ENCODE data around the gene ME3. TPM values are rescaled to one million over a fixed set of nuclear protein-coding genes. Genes with fewer than 3 reads are reported as not detected.
A peak's percentile ranks its signal among the peaks of the same experiment; 100 is the strongest.

The ME3 gene
- 30.4 TPM for total RNA-seq
- long read RNA-seq, transcript ME3-202 (14 exons, 2,240 nt) = major isoform, 64 of 128 reads
- long read RNA-seq, transcript ME3-212 (15 exons, 2,311 nt) = minor isoform, 18 of 128 reads
- long read RNA-seq, partial matches to known transcripts = 7 of 128 reads
- long read RNA-seq, other reads (novel, unspliced or antisense) = 39 of 128 reads

DNA sequence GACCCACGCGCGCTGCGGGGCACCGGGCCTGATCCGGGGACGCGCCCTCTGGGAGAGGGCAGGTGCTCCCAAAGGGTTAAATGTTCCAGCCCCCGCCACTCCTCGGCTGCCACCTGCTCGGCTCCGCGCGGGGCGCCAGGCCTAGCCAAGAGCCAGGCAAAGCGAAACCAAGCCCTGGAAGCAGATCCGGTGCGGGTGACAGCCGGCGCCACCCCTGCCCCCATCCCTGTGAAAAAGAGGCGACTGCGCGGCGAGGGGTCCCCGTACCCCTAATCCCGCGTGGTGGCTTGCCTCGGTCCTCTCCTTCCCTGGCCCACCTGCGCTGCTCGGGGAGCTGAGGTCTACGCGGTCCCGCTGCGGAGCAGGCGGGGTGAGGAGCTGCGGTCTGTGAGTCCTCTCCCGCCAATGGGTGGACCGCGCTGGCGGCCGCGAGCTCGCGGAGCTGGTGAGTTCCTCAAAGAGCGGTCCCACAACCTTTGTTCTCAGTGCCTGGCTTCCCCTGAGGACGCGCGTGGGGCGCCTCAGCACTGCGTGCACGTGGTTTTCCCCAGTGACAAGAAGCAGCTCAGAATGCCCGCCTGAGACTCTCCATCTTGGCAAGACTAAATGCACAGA is at the start of gene ME3:
TSS of gene ME3 (minus strand) at position 610 of the 615 bp plus-strand sequence.
- intact Hi-C loops (cut with DNase I) = no loop called here
- peak; percentile 81 for DNase-seq
- ATAC-seq (ENCODE audit: poor library complexity) = peak; percentile 81

DNA sequence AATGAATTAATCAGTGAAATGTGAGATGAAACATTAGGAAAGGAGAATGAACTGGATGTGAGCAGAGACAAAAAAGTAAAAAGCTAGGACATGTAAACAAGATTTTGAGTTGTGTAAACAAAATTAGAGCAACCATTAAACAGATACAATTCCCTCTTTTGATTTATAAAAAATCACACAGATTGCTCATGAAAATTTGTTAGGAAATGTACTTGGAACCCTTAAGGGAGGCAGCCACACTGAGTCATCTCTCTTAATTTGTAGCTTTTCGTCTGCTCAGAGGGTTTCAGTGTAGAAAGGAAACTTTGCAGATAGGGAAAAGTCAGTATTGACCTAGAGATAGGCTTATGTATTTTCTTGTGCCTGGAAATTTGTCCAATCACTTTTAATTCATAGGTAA is 49.6 kb upstream of the ME3 start:
- DNase-seq (no peak), ATAC-seq (ENCODE audit: poor library complexity) (no peak)
- intact Hi-C loops (cut with DNase I) = no loop called here

DNA sequence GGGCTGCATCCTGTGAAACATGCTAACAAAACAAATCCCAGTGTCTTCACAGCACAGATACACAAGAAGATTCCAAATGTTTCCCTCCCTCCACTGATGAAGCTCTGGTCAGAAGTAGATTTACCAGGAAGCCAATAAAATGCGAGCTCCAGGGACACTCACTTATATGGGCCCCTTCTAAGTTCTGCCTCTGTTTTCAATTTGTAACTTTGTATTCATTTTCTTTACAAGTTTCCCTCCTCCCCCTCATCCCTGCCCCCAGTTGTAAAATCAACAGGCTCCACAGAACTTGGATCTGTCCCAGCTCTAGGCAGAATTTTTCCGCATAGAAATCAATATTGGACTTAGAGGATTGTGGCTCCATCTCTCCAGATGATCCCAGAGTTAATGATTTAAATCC is 48.1 kb upstream of the ME3 start:
- no peak for DNase-seq
- ATAC-seq (ENCODE audit: poor library complexity) = no peak
- intact Hi-C loops (cut with DNase I) = no loop called here

DNA sequence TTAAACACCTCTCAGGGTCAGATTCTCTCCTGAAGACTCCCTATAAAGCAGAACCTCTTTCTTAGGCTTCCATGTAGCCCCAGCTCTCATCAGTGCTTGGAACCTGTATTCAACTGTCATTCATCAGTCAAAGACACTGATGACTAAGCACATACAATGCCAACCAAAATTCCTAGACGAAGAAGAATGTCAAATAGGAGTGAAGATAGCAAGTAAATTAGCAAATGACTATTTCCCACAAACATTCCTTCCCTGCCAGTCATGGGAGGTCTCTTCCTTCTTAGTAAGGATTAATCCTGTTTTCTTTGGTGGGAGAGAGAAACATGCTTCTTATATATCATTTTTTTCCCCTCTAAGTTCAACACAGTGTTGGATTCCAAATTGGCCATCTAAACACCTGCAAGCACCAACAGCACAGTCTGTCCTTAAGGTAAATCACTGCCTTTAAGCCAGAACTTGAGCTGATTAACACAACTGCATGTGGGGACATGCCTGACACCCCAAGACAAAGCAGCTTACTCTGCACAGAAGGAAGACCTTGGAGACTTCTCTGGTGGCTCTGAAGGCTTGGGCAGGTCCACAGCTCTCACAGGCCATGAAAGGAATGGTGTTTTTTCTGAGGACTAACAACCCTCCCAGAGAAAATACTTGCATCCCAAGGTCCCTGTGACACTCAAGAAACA is 47.5 kb upstream of the ME3 start:
- DNase-seq (no peak), ATAC-seq (ENCODE audit: poor library complexity) (no peak)
- intact Hi-C loops (cut with DNase I) = no loop called here

DNA sequence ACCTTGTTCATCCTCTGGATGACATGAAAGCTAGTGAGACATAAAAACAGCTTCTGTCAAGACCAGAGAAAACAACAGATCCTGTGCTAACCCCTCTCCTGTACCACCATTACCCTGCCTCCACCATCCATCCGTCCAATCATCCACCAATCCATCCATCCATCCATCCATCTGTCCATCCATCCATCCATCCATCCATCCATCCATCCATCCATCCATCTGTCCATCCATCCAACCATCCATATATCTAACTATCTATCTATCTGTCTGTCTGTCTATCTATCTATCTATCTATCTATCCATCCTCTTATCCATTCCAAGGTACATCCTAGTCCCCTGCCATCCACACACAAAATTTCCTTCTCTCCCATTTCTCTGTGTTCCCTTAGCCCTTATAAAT is 46.6 kb upstream of the ME3 start:
- intact Hi-C loops (cut with DNase I) = no loop called here
- DNase-seq = no peak
- ATAC-seq (ENCODE audit: poor library complexity) = no peak

DNA sequence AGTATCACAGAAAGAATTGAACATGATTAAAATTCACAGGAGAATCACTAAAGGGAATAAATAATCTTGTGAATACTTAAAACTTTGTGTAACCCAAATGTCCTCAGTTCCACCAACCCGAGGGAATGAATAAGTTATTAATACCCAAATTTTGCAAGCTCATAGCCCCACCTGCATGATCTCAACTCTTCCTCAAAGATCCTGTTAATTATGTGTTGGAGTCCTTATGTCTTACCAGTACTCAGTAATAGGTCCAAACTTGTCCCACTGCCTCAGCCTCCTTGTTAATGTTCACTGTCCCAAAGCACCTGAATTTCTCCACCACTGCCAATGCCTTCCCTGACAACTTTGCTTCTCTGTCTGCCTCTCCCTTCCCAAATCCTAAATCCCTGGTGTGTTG is 46.1 kb upstream of the ME3 start:
- DNase-seq (no peak), ATAC-seq (ENCODE audit: poor library complexity) (no peak)
- intact Hi-C loops (cut with DNase I) = no loop called here

DNA sequence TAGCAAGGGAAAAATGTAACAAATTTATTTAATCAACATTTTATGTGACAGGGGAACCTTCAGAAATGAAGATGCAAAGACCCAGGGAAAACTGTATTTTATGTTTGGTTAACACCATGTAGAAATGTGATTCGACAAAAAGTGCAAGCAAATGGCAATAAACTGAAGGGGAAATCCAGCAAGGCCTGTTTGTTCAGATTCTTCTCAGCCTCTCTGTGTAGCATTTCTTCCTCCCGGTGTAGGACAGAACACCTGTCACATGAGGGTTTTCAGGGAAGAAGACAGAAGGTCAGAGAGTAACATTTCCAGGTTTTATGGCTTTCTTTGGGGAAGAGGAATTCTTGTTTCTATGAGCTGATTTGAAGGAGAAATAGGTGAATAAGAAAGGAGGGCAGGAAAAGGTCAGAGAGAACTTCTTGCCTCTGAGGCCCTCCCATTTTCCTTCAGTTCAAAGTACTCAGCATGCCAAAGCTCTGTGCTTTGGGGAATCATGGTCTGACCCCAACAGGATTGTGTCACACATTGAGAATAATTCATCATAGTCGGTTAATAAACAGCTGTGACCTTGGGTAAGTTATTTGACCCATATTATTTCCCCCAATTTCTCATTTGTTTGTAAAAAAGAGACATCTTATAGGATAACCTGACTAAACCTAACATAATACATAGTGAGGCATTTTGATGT is 45.5 kb upstream of the ME3 start:
- no peak for DNase-seq
- ATAC-seq (ENCODE audit: poor library complexity) = no peak
- intact Hi-C loops (cut with DNase I) = no loop called here

DNA sequence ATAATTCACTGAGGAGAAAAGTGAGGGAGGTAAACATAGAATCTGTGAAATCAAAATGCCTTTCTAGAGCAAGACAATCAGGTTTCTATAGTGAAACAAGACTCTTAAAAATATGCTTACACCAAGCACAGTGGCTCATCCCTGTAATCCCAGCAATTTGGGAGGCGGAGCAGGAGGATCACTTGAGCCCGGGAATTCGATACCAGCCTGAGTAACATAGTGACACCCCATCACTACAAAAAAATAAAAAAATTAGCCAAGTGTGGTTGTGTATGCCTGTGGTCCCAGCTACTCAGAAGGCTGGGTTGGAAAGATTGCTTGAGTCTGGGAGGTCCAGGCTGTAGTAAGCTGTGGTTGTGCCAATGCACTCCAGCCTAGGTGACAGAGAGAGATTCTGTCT is 43.2 kb upstream of the ME3 start:
- intact Hi-C loops (cut with DNase I) = no loop called here
- DNase-seq (no peak), ATAC-seq (ENCODE audit: poor library complexity) (no peak)

DNA sequence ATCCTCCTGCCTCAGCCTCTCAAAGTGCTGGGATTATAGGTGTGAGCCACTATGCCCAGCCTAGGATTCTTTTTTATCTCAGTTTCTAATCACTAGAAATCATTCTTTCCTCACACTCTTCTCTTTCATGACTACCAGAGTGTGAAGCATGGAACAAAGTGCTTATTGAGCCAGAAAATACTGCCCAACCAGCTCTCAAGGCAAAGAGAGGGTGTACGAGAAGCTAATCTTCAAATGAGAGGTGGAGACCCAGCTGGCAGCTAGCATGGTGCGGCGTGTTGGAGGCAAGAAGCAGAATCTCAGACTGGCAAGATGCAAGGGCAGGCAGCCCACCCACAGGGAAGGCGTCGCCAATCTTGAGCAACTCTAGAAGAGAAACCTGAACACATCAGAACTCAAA is 41.1 kb upstream of the ME3 start:
- ATAC-seq (ENCODE audit: poor library complexity) = no peak
- DNase-seq = no peak
- intact Hi-C loops (cut with DNase I) = no loop called here

DNA sequence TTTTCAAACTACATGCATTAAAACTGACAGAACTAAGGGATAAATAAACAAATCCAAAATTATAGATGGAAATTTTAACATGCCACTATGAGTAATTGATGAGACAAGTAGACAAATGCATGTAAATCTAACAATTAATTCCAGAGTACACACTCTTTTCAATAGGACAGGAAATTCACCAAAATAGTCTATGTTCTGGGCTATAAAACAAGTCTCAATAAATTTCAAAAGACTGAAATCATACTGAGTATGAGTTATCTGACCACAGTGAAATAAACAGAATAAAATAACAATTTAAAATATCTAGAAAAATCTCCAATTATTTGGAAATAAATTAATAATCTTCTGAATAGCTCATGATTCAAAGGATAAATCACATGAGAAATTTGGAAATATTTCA is 38.5 kb upstream of the ME3 start:
- intact Hi-C loops (cut with DNase I) = no loop called here
- no peak for ATAC-seq (ENCODE audit: poor library complexity)
- DNase-seq = no peak

DNA sequence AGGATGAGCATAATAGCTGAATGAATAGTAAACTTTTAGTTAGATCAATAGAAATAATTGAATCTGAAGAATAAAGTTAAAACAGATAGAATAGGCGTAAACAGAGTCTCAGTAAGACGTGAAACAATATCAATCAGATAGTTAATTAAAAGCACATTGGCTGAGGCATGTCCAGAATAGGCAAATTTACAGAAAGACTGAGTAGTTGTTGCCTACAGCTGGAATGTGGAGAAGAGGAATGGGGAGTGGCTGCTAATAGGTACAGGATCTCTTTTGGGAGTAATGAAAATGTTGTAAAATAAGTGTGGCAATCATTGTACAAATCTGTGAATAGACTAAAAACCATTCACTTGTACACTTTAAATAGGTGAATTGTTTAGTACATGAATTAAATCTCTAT is 36.3 kb upstream of the ME3 start:
- ATAC-seq (ENCODE audit: poor library complexity) (no peak), DNase-seq (no peak)
- intact Hi-C loops (cut with DNase I) = no loop called here

DNA sequence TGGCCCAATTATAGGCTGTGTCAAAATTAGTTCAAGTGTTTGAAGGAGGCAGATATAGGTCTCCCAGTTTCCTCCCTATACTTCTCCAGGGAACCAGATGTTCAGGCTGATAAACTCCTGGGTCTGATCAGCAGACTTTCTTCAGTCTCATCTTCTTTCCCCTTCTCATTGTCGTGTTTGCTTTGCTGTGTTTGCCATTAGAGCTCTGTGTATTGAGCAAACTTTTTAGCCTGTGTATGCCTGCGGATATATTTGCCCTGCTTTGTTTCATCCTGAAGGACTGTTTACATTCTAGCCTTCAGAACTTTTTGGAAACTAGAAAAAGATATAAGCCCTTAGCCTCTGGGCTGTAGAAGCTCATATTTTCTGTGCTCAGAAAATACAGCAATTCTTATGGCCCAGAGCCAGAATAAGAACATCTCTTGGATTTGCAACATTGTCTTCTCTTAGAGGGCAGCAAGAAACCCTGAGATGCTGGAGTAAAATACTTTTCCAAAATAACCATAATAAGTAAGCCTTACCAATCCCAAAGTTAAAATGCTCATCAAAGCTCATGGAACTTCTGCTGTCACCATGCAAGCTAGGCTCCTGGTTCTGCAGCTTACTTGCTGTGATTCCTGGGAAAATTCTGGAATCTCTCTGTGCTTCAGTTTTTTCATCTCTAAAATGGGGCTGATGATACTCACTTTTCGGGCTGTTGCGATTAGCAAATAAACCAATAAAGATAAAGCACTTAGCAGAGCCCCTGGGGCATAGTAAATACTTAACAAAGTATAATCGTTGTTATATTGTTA is 34.1 kb upstream of the ME3 start:
- intact Hi-C loops (cut with DNase I) = no loop called here
- ATAC-seq (ENCODE audit: poor library complexity) (no peak), DNase-seq (no peak)

DNA sequence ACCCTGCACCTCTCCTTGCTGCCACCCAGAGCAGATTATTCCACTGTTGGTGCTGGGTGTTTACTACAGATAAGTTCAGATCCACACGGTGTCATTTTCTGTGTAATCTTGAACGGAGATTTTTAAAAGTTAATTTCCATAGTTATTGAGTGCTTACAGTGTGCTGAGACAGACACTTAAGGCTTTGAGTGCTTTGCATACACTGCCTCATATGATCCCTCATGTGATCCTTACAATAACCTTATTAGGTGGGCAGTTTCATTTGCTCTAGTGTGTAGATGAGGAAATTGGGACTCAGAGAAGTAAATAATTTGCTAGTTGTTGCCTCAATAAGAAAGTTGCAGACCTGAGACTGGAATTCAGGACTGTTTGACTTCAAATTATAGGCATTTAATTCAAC is 32.3 kb upstream of the ME3 start:
- ATAC-seq (ENCODE audit: poor library complexity) = no peak
- no peak for DNase-seq
- intact Hi-C loops (cut with DNase I) = no loop called here

DNA sequence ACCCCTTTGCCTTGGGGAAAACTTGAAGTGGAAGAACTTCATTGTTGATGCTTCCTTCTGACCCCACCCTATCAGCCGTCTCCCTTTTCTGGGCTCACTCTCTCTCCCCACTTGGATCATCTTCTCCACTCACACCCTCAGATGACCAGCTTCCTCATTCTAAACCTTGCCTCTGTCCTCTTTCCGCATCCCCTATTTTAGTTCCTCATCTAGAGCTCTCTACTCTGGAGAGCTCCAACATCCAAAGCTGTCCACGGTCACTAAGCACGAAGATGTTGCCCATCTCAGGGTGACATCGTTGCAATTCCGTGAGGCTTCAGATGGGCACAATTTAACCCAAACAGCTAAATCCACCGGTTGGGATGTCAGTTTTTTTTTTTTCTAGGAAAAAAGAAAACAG is 31.6 kb upstream of the ME3 start:
- ATAC-seq (ENCODE audit: poor library complexity) (no peak), DNase-seq (no peak)
- intact Hi-C loops (cut with DNase I) = no loop called here

DNA sequence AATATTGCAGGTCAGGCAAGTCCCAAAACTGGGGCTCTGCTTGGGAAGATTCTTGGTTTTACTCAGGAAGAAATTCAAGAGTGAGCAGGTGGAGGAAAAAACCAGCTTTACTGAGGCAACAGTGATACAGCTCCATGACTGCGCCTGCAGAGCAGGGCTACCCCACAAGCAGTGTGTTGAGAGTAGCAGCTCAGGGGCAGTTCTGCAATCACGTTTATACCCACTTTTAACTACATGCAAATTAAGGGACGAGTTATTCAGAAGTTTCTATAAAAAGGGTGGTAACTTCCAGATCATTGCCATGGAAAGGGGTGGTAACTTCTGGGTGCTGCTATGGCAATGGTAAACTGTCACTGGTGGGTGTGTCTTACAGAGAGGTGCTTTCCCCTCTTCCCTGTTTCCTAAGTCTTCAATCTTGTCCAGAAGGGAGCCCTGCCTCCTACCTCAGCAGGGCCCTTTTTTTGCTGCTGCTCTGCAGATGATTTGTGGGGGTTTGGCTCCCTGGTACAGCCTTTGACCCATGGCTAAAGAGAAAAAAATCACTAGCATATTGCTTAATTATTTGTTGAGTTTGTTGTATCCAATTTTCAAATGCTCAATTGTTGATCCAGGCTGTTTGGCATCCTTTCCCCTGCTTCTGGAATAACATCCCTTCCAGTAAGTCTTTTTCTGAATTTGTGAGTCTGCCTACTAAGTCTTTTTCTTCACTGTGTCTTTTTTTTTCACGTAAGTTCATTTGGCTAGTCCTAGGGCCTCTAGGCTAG is 30.0 kb upstream of the ME3 start:
- DNase-seq (no peak), ATAC-seq (ENCODE audit: poor library complexity) (no peak)
- intact Hi-C loops (cut with DNase I) = no loop called here

DNA sequence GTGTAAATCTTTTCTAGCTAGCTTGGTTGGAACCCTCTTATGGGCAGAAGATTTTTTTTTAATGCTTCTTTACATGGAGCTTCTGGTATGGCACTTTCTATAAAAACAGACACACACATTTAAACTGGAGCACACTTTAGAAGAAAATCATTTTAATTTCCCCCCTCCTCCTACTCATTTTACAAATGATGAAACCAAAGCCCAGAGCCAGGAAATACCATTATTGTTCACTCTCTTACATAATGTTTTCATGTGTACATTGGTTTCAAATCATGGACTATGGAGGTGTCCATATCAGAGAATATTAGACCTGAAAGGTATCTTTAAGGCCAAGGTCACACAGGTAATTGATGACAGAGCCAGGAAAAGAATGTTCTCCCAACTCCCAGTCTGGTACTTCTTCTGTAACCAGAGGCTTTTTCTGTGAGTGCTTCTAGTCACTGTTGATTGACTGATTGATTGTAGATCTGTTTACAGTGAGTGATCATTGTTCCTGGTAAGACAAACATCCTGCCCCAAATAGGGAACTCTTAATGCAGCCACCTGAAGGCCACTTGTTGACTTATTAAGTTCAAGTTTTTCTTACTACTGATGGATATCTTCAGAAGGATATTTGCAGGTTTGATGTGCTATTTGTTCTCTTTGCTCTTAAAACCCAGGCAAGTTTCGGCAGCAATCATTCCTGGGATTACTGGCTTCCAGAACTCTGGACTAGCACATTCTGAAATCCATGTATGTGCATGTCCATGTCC is 26.8 kb upstream of the ME3 start:
- intact Hi-C loops (cut with DNase I) = no loop called here
- ATAC-seq (ENCODE audit: poor library complexity) = no peak
- no peak for DNase-seq

DNA sequence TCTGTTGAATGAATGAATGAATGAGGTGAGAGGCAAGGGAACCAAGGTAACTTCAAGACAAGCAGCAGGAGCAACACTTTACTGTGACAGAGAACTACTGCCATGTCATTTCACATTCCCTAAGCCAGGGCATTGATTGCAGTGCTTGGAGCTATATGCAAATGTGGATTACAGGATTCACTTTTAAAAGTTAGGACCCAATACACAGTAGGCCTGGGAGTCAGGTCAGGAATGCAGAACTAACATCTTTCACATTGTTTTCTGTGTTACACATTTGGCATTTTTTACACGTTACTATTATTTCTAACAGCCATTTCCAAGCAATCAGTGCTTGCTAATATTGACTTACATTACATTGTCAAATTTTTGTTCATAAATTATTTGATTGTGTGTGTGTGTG is 26.2 kb upstream of the ME3 start:
- intact Hi-C loops (cut with DNase I) = no loop called here
- ATAC-seq (ENCODE audit: poor library complexity) (no peak), DNase-seq (no peak)

DNA sequence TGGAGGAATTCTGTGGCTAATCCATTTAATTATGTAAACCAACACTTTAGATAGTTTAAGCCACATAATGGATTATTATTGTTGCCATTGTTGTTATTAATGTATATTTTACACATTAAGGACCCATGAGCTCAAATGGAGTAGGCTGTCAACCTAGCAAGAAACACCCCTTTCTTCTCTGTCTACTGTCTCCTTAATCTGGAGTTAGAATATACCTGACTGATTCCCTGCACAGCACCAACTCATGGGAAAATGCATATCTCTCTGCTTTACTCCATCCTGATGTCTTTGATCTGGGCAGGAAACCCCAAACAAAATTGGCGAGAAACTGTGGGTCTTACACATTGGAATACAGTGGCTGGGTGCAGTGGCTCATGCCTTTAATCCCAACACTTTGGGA is 24.0 kb upstream of the ME3 start:
- ATAC-seq (ENCODE audit: poor library complexity) (no peak), DNase-seq (no peak)
- intact Hi-C loops (cut with DNase I) = no loop called here

Measured in Right ventricle myocardium superior (tissue), 1 donor.